Raji (cell line): ENCODE measurements around the gene ADAM8.

ENCODE experiments used
- POLR2A ChIP-seq: IDR thresholded peaks from 2 replicates; pipeline ENCODE4 v1.6.1; 2011; ENCODE audit warnings: low read depth, low read length, control low read depth; ENCODE audit not compliant: insufficient read depth

Gene ADAM8

GRCh38 chr10:133218891-133219290 lies 57.8 kb downstream of the ADAM8 start:
- no peak for TF ChIP-seq POLR2A

- TF ChIP-seq POLR2A = no peak
Observed at GRCh38 chr10:133217800-133218589, 58.7 kb downstream of the ADAM8 start.

GRCh38 chr10:133216776-133217175 lies 59.9 kb downstream of the ADAM8 start:
- TF ChIP-seq POLR2A = no peak

GRCh38 chr10:133215586-133215985 lies 61.1 kb downstream of the ADAM8 start:
- TF ChIP-seq POLR2A = no peak

GRCh38 chr10:133214468-133215410 lies 61.9 kb downstream of the ADAM8 start:
- no peak for TF ChIP-seq POLR2A

- TF ChIP-seq POLR2A = no peak
Observed at GRCh38 chr10:133213641-133214467, 62.8 kb downstream of the ADAM8 start.

- TF ChIP-seq POLR2A = no peak
Observed at GRCh38 chr10:133212853-133213494, 63.7 kb downstream of the ADAM8 start.
